Karpas-422 (cell line): Measurements from ENCODE around the gene SULT1E1. TPM values are rescaled to one million over a fixed set of nuclear protein-coding genes. Genes with fewer than 3 reads are reported as not detected.

Experiments used
- DNase-seq: peaks from one replicate; pipeline ENCODE4 v3.0.0-alpha.2; 2015
- H2AFZ ChIP-seq: fragments of 200-600 bp; sonication (generic); 2 replicates; pipeline ENCODE4 v1.6.1; 2014; ENCODE audit warnings: antibody characterized with exemption, low read length, mixed read lengths
- H3K27ac ChIP-seq: fragments of 200-600 bp; sonication (generic); 2 replicates; pipeline ENCODE4 v1.5.1; 2014; ENCODE audit warnings: mild to moderate bottlenecking, low read length, moderate library complexity
- H3K27me3 ChIP-seq: fragments of 200-600 bp; sonication (generic); 2 replicates; pipeline ENCODE4 v1.6.1; 2014; ENCODE audit warnings: low read length, mixed read lengths
- H3K36me3 ChIP-seq: fragments of 200-600 bp; sonication (generic); 2 replicates; pipeline ENCODE4 v1.6.1; 2014; ENCODE audit warnings: low read length, mixed read lengths; ENCODE audit not compliant: insufficient read depth
- H3K4me1 ChIP-seq: fragments of 200-600 bp; sonication (generic); 2 replicates; pipeline ENCODE4 v1.6.1; 2014; ENCODE audit warnings: mild to moderate bottlenecking, low read length, mixed read lengths
- H3K4me2 ChIP-seq: fragments of 200-600 bp; sonication (generic); 2 replicates; pipeline ENCODE4 v1.6.1; 2014; ENCODE audit warnings: low read length, low read depth, mild to moderate bottlenecking; ENCODE audit not compliant: poor library complexity, severe bottlenecking
- H3K4me3 ChIP-seq: fragments of 200-600 bp; sonication (generic); 2 replicates; pipeline ENCODE4 v1.5.1; 2014; ENCODE audit warnings: mild to moderate bottlenecking, antibody characterized with exemption, low read length, mixed read lengths
- H3K79me2 ChIP-seq: fragments of 200-600 bp; sonication (generic); 2 replicates; pipeline ENCODE4 v1.6.1; 2014; ENCODE audit warnings: mild to moderate bottlenecking, low read length, mixed read lengths
- H3K9ac ChIP-seq: fragments of 200-600 bp; sonication (generic); 2 replicates; pipeline ENCODE4 v1.6.0; 2014; ENCODE audit warnings: low read length
- H3K9me2 ChIP-seq: fragments of 200-600 bp; sonication (generic), shearing (Covaris generic); replicated peaks from 2 replicates; pipeline ENCODE4 v1.6.0; 2014; ENCODE audit warnings: mild to moderate bottlenecking, low read length, moderate library complexity; ENCODE audit not compliant: insufficient read depth
- H3K9me3 ChIP-seq: fragments of 300-700, 200-600 bp; sonication (generic); 2 replicates; pipeline ENCODE4 v1.6.1; 2014; ENCODE audit warnings: low read length, mixed read lengths
- H4K20me1 ChIP-seq: fragments of 200-600 bp; sonication (generic); 2 replicates; pipeline ENCODE4 v1.6.1; 2014; ENCODE audit warnings: mild to moderate bottlenecking, antibody characterized with exemption, low read length, low read depth; ENCODE audit not compliant: insufficient read depth
- total RNA-seq: library from RNA; depleted of rRNA; stranded (reverse); fragments of >200 nt; shearing (Covaris generic); gene quantifications from 2 replicates; pipeline ENCODE4 v1.2.3, GENCODE V29; 2014; ENCODE audit warnings: low replicate concordance

The SULT1E1 gene
- total RNA-seq, 1 experiment from 2014 or later: not detected

- no peak overlapping the region for H3K9ac ChIP-seq
- no peak overlapping the region for H3K27ac ChIP-seq
- H3K4me1 ChIP-seq: no peaks in the 10 kb centered on the region
- DNase-seq: peak; percentile 63
- no peaks in the 10 kb centered on the region for H3K9me2 ChIP-seq
- no peaks in the 10 kb centered on the region for H3K9me3 ChIP-seq
- no peaks in the 10 kb centered on the region for H3K27me3 ChIP-seq
- no peaks in the 10 kb centered on the region for H4K20me1 ChIP-seq
- no peak overlapping the region for H3K4me3 ChIP-seq
- H2AFZ ChIP-seq: no peak overlapping the region
- H3K79me2 ChIP-seq: no peaks in the 10 kb centered on the region
- H3K4me2 ChIP-seq: no peak overlapping the region
- no peaks in the 10 kb centered on the region for H3K36me3 ChIP-seq
Observed at GRCh38 chr4:69881173-69881773, 21.3 kb upstream of the SULT1E1 start.

DNA sequence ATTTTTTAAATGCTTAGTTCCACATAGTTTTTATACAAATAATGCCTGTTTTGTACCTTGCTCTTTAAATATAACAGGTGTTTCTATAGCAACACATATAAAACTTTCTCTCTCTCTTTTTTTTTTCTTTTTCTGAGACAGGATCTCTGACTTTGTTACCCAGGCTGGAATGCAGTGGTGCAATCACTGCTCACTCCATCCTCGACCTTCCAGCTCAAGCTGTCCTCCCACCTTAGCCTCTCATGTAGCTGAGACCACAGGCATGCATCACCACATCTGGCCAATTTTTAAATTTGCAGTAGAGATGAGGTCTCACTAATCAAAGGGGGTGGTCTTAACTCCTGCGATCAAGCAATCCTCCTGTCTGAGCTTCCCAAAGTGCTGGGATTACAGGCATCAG is 18.3 kb upstream of the SULT1E1 start:
- Histone ChIP-seq H3K27me3 (no peaks in the 10 kb centered on the region), H3K4me1 (no peaks in the 10 kb centered on the region), H3K9ac (no peak overlapping the region), H4K20me1 (no peaks in the 10 kb centered on the region), H3K79me2 (no peaks in the 10 kb centered on the region), H3K9me2 (no peaks in the 10 kb centered on the region), H3K4me3 (no peak overlapping the region), H3K27ac (no peak overlapping the region), H3K36me3 (no peaks in the 10 kb centered on the region), H3K4me2 (no peak overlapping the region), H2AFZ (no peak overlapping the region), H3K9me3 (no peaks in the 10 kb centered on the region)
- no peak for DNase-seq

DNA sequence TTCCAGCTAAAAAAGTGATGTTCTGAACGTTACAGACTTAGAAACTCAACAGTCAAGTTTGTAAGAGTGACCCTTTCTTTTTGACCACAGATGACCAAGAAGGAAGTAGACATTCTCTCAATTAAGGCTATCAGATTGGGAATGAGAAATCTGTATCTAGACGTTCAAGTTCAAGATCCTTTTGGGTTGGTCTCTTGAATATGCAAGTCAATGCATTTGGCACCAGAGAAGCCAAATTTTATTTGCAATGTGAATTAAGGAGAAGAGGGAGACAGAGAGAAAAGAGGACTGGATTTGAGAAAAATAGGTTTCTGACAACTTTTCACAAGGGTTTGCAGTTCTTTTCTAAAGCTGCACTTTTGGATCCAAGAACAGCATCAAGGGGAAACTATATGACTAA is 17.5 kb upstream of the SULT1E1 start:
- no peaks in the 10 kb centered on the region for H3K9me3 ChIP-seq
- no peak overlapping the region for H3K27ac ChIP-seq
- H2AFZ ChIP-seq: no peak overlapping the region
- H3K4me2 ChIP-seq: no peak overlapping the region
- no peaks in the 10 kb centered on the region for H3K4me1 ChIP-seq
- H4K20me1 ChIP-seq: no peaks in the 10 kb centered on the region
- H3K9ac ChIP-seq: no peak overlapping the region
- no peaks in the 10 kb centered on the region for H3K79me2 ChIP-seq
- H3K9me2 ChIP-seq: no peaks in the 10 kb centered on the region
- H3K36me3 ChIP-seq: no peaks in the 10 kb centered on the region
- H3K27me3 ChIP-seq: no peaks in the 10 kb centered on the region
- no peak overlapping the region for H3K4me3 ChIP-seq
- no peak for DNase-seq

DNA sequence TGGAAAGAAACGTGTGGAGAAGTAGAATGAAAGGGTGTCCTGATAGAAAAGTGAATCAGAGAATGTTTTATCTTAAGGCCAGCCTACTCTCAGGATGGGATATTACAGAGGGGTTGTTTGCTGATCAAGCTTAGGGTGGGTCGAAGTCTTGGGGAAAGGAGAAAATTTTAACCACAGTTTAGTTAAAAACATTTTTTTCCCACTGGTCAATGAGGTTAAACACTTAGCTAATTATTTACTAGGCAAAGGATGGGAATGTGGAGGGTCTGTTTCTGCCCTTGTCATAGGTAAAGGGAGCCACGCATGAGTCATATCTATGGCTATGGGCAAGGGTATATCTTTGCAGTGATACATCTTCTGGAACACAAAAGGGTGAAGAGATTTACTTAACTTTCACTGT is 16.1 kb upstream of the SULT1E1 start:
- Histone ChIP-seq H3K36me3 (no peaks in the 10 kb centered on the region), H3K4me2 (no peak overlapping the region), H3K9me3 (no peaks in the 10 kb centered on the region), H3K9me2 (no peaks in the 10 kb centered on the region), H3K27me3 (no peaks in the 10 kb centered on the region), H3K4me3 (no peak overlapping the region), H3K27ac (no peak overlapping the region), H2AFZ (no peak overlapping the region), H3K79me2 (no peaks in the 10 kb centered on the region), H3K9ac (no peak overlapping the region), H3K4me1 (no peaks in the 10 kb centered on the region), H4K20me1 (no peaks in the 10 kb centered on the region)
- no peak for DNase-seq

GRCh38 chr4:69875576-69875975 is 15.6 kb upstream of the SULT1E1 start:
- Histone ChIP-seq H3K9ac (no peak overlapping the region), H3K4me2 (no peak overlapping the region), H3K27ac (no peak overlapping the region), H3K79me2 (no peaks in the 10 kb centered on the region), H3K4me3 (no peak overlapping the region), H3K36me3 (no peaks in the 10 kb centered on the region), H2AFZ (no peak overlapping the region), H3K27me3 (no peaks in the 10 kb centered on the region), H3K4me1 (no peaks in the 10 kb centered on the region), H3K9me3 (no peaks in the 10 kb centered on the region), H3K9me2 (no peaks in the 10 kb centered on the region), H4K20me1 (no peaks in the 10 kb centered on the region)
- no peak for DNase-seq

DNA sequence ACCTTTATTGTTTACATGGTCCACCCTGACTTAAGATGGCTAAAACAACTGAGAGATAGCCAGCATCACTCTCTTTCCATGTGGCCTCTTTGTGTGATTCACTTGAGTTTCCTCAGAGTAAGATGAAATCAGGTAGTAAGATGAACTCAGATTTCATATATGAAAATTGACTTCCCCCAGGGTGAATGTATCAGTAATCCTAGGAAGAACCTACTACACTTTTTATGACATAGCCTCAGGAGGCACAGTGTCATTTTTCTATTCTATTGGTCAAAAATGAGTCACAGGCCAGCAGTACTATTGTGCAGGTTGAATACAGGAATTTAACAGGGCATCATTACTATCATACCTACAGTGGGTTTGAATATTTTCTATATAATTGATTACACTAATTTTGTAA is 14.6 kb upstream of the SULT1E1 start:
- Histone ChIP-seq H3K27me3 (no peaks in the 10 kb centered on the region), H3K4me2 (no peak overlapping the region), H3K9me3 (no peaks in the 10 kb centered on the region), H3K9ac (no peak overlapping the region), H3K36me3 (no peaks in the 10 kb centered on the region), H2AFZ (no peak overlapping the region), H3K27ac (no peak overlapping the region), H3K9me2 (no peaks in the 10 kb centered on the region), H3K4me1 (no peaks in the 10 kb centered on the region), H3K4me3 (no peak overlapping the region), H3K79me2 (no peaks in the 10 kb centered on the region), H4K20me1 (no peaks in the 10 kb centered on the region)
- no peak for DNase-seq

DNA sequence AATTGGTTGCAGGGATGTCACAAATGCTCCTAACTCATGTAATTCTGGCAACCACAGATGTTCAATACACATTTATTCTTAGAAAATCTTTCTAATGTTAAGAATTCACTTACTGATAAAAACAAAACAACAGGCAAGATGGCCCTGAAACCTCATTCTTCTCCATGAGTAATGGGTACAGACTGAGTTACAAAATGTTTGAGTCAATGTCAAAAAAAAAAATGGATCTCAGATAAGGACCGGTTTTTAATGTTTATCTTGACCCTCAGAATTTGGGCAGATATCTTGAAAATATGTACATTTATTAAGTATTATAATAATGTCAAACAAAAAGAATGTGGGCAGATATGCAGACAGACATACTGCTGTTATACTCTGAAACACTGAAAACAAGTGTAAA is 1.8 kb upstream of the SULT1E1 start:
- Histone ChIP-seq H3K36me3 (no peaks in the 10 kb centered on the region), H3K27ac (no peak overlapping the region), H3K9me3 (no peaks in the 10 kb centered on the region), H3K9me2 (peaks cover 4% of the 10 kb centered on the region; the same call in 1 of the 2 replicates), H2AFZ (no peak overlapping the region), H3K4me3 (no peak overlapping the region), H4K20me1 (no peaks in the 10 kb centered on the region), H3K27me3 (no peaks in the 10 kb centered on the region), H3K79me2 (no peaks in the 10 kb centered on the region), H3K4me2 (no peak overlapping the region), H3K4me1 (no peaks in the 10 kb centered on the region), H3K9ac (no peak overlapping the region)
- no peak for DNase-seq

DNA sequence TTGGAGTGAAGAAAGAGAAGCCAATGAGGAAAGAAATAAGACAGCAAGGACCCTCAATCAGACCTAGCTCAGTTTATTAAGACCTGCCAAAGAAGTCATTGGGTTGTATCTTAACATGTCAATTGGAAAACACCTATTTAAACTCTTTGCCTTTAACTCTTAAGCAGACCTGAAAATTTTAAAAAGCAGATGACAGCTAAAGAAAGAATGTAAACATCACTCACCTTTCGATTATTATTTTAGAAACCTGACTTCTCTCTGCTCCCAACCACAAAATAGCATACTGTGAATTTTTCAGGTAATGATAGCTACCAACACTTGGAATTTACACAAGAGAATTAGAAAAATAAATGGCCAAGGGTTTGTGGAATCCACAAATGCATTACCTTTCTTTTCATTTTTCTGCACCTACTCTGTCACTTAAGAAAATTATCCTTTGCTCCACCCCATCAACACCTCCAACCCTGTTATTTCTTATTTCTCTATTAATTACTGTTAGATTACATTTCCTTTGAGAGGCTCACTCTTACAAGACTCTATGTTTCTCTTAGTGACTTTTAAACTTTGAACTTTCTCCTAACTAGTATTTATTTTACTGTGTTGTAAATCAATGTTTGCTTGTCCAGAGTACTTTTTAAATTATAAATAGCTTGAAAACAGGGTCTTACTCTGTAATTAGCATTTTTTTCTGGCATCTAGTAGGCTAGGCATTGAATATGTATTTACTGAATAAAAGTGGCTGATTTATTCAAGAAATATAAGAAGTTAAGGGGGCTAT is 765 bp upstream of the SULT1E1 start:
- no peak overlapping the region for H3K4me3 ChIP-seq
- H2AFZ ChIP-seq: no peak overlapping the region
- no peak overlapping the region for H3K9ac ChIP-seq

More for the DNA sequence above, 765 bp upstream of the SULT1E1 start:
- Histone ChIP-seq H3K4me1 (no peaks in the 10 kb centered on the region), H4K20me1 (no peaks in the 10 kb centered on the region), H3K27me3 (no peaks in the 10 kb centered on the region), H3K79me2 (no peaks in the 10 kb centered on the region), H3K4me2 (no peak overlapping the region), H3K27ac (no peak overlapping the region), H3K9me2 (peaks cover 1% of the 10 kb centered on the region; the same call in 1 of the 2 replicates), H3K9me3 (no peaks in the 10 kb centered on the region), H3K36me3 (no peaks in the 10 kb centered on the region)
- DNase-seq: no peak
